Measurements from ENCODE around the gene UHRF2.
"Not testable (repeated sequence)": the region's sequence is repeated elsewhere in the genome, so short reads cannot be mapped to it uniquely, and the experiment has no call there.

Gene UHRF2

DNA sequence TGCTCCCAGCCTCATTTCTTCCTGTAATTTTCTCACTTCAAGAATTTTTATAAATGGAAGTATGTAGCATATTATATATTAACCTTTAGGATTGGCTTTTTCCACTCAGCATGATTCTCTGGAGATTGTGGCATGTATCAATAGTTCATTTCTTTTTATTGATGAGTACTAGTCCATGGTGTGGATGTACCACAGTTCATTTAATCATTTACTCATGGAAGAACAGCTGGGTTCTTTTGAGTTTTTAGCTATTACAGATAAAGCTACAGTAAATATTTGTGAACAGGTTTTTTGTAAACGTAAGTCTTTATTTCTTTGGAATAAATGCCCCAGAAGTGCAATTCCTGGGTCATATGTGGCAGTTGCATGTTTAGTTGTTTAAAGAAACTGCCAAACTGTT is 76.1 kb downstream of the UHRF2 start:
- no peak for DNase-seq

DNA sequence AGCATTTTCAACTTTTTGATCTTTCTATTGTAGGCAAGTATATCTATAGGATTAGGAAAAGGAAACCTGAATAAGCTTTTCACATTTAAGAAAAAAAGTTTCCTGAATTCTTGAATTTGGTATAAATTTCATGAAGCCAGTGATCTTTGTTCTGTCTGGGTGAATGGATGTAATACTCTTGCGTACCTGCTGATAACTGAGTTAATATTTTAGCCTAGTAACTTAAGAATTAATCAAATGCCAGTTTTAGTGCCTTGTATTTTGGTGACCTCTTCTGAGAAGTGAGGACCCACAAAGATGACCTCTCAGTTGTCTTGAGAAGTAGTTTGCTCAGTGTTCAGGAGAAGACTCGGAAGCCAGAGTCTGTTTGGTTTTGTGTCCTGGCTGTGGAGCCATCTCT is 77.9 kb downstream of the UHRF2 start:
- no peak for DNase-seq

DNA sequence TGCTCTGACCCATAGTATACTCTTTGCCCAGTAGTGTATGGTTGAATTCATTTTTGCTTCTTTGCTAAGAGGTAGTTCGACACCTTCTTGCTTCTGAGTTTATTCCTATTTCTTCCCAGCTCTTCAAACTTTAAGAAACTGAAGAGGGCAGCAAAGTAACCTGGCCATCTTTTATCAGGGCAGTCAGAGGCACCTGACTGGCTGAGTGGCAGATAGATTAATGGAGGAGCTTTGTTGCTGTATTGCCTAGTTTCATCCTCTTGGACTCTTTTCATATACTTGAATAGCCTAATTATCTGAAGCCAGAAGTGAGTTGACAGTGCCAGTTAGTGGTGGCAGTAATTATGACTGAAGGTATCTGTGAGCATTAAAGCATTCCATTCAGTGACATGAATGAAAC is 82.5 kb downstream of the UHRF2 start:
- no peak for DNase-seq

DNA sequence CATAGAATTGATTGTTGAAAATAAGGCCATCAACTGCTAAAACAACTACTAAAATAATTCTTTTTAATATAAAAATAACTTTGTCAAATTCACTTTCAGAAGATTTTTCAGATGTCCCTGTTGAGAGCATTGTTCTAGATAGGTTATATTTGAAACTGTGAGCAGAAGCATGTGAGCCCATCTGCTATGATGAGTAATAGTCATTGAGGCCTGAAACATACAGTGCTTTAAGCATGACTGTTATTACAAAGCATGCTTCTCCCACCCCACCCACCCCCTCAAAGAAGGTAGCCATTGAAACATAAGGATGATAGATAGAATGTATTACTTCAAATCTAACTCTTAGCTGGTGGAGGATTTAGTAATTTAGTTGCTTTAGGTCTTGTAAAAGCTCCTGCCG is 86.0 kb downstream of the UHRF2 start:
- no peak for DNase-seq

DNA sequence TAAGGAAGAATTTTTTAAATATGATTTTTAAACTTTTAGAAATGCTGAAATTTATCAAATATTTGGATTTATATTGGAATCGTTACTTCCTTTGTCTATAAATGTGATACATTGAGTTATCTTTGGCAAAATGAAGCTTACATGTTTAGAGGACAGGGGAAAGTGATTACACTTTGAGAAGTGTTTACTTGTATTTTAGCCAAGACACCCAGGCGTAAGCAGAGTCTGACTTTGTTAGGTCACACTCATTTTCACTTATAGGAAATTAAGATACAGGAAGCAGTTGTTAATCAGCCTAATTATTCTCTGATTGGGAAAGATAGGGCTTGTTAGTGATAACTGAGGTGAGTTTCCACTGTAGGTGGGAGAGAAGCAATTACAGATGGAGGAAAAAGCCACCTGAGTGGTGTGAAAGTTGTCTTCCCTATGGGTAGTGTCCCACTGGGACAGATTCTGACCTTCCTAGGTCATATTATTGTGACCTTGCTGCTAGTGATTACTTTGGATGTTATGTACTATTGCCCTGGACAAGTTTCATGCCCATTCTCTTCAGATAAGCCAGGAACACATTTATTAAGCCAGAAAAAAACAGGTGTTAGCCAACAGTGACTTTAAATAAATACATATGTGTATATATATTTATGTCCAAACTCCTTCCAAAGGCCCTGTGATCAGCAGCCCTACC is 88.7 kb downstream of the UHRF2 start:
- DNase-seq, result no peak

DNA sequence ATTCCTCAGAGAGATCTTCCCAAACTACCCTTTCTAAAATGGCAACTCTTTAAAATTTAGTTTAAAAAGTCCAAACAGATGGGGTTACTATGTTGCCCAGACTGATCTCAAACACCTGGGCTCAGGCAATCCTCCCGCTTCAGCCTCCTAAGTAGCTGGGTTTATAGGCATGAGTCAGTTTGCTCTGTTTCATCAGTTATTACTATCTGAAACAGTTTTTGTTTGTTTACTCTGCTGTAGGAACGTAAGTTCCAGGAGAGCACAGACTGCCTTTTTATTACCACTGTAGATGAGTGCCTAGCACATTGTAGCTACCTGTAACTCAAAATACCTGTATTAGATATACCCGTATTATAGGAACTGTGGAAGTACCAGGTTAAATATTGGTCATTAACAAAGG is 89.4 kb downstream of the UHRF2 start:
- DNase-seq, result no peak

DNA sequence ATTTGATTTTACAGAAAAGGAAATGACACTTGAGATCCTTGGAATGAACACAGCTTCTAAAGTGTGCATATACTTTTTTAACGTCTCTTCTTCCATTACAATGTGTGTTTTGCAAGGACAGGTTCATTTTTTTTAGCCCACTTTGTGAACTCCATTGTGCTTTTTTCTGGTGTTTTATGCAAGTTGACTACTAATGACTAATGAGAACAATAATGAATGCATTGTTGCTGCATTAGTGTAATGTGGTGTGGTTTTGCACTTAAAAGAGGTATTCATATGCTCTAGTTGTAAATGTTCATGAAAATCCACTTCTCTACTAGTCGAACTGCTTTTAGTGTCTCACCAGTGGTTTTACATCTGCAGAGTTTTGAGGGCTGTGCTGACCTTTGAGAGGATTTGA is 93.6 kb downstream of the UHRF2 start:
- DNase-seq, result no peak

DNA sequence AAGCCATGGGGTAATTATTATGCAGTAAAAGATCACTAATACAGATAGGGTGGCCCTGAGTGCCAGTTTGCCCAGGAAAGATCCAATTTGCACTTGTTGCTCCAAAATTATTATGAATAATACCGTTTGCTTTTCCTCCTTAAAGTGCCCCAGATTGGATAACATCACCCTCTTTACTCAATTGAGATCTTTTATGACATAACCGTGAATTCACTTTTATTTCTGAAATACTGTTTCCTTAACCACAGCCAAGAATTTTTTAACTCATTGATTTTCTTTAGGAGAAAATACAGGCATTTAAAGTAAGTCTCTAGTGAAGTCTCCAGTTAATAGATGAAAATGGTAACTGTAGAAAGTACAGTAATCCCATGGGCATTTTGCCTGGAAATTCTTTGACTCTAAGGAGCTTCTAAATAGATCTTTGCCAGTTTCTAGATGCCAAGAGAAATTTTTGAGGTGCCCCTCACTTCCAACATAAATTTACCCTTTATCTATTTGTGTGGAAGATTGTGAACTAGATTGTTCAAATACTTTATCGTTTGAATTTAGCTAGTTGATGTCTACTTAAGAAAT is 99.2 kb downstream of the UHRF2 start:
- DNase-seq, result no peak

DNA sequence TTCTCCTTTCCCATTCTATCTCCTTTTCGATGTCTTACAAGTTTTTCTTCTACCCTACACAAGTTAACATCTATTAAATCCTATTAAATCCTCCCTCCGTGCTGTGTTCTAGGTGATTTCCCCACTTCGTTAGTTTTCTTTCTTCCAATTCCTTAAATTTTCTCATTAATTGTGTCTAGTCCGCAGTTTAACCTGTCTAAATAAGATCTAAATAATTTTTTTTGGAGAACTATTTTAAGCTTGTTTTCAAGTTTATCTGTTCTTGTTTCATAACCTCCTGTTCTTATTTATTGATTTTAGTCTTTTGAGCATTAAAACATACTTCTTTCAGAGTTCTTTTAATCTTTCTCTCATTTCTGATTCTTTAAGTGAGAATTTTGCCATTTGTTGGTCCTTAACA is 109.3 kb downstream of the UHRF2 start:
- no peak for DNase-seq

DNA sequence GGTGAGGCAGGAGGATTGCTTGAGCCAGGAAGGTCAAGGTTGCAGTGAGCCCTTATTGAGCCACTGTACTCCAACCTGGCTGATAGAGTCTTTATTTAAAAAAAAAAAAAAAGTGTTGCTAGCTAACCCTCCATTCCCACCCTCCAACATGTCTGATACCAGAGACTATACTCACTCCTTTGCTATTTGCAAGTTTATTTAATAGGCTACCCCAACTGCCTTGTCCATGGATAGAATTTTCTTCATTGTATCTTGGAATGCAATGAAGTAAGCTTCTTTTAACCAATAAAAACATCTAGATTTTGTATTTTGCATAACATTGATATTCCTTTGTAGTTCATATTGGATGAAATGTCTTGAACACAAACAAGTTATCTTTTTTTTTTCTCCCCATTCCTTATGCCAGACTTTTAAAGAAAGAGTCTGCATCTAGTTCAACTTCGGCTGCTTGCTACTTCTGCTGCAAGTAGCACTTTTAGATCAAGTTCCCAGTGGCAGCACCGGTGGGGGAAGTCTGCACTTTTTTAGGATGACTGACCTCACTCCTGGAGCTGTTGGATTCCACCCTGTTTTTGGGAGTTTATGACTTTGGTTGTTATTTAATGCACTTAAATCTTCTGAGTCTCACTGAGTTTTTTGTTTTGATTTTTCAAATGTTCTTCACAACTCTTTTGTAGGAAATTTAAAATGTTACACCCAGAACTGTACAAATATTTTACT is 112.5 kb downstream of the UHRF2 start:
- DNase-seq, result no peak

DNA sequence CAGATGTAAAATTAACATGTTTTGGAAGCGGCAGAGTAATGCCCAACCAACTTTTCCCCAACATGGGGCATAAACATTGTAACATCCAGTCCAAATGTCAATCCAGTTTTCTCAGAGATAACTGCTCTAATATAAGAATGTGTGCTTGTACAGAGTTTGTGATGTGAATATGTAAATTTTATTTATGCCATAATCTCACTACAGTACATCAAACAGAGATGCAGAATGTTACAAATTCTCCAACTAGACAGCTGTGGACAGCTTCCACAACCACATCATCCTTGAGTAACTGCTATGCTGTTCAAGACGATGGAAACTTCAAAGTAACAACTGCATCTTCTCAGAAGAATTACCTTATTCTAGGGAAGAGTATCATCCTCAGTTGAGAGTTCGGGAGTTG is 122.6 kb downstream of the UHRF2 start:
- no peak for DNase-seq

DNA sequence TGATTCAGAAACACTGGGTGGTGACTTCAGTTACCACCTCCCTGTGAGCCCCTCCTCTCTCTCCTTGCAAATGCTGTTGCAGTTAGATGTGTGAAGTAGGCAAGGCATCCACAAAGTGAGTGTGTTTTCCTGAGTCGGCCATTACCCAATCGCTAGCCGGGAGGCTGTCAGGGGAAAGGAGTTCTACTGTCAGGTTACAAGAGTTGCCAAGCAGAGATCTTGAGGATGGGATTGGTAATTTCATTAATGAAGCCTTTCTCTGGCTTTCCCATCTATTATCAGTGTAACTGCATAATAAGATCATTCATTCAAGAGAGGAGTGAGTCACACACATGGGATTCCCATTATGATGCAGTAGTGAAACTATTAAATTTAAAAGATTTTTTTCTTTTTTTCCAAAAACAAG is 125.7 kb downstream of the UHRF2 start:
- DNase-seq, result no peak

DNA sequence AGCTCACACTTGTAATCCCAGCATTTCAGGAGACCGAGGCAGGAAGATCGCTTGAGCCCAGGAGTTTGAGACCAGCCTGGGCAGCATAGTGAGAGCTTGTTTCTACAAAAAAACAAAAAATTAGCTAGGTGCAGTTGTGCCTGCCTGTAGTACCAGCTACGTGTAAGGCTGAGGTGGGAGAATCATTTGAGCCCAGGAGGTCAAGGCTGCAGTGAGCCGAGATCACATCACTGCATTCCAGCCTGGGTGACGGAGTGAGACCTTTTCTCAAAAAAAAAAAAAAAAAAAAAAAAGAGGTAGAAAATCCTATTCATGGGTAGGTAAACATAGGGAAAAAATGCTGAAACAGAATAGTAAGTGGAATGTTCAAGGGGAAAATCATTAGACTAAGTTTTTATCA is 129.6 kb downstream of the UHRF2 start:
- DNase-seq, result not testable (repeated sequence)

DNA sequence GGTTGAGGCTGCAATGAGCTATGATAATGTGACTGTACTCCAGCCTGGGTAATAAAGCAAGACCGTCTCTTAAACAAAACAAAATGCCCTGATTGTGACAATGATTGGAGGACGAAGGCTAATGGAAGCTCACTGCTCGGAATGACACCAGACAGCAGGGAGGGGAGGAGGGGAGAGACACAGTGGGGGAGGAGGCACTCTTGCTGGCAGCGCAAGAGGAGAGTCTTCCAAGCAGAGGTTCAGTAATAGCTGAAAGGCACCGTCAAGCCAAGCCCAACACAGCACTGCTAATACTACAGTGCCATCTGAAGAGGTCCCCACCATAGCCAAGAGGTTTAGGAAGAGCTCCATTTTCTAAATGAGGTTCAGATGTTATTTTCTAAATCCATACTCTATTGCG is 130.2 kb downstream of the UHRF2 start:
- DNase-seq, result no peak

DNA sequence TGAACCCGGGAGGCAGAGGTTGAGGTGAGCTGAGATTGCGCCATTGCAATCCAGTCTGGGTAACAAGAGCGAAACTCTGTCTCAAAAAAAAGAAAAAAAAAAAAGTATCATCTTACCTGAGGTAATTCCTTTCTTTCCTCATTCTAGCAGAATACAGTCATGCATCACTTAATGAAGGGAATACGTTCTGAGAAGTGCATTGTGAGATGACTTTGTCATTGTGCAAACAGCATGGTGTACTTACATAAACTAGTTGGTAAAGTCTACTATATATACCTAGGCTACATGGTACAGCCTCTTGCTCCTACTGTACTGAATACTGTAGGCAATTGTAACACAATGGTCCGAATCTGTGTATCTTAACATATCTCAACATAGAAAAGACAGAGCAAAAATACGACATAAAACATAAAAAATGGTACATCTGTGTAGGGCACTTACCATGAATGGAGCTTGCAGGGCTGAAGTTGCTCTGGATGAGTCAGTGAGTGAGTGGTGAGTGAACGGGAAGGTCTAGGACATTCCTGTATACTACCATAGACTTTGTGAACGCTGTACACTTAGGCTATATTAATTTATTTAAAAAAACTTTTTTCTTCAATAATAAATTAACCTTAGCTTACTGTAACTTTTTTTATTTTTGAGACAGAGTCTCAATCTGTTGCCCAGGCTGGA is 132.2 kb downstream of the UHRF2 start:
- no peak for DNase-seq

DNA sequence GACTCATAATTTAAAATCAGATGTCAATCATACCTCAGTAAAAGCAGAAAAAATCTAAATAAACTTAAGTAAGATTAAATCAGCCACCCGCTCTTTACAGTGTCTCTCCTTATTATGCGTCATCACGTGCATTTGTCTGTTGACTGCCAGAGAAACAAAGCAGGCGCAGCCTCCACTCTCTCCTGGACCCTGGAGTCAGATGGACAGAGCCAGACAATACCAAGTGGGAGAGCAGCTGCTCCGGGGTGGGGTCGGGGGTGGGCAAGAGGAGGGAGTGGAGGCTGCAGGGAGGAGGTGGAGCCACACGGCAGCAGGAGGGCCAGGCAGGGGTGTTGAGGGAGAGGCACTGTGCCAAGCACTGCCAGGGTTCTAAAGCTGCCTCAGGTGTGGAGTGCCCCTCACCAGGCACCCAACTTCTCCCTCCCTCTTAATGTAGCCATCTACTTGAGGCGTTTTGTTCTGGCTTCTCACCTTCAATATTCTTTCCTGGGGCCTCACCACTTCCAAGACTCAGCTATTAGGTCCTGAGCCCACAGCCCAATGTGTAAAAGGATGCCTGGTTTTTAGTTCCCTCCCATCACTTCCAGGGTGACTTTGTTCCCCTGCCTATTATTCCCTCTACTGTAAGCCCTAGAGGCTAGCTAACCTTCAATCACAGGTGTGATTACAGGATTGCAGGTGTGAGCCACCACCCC is 136.3 kb downstream of the UHRF2 start:
- DNase-seq, result no peak

DNA sequence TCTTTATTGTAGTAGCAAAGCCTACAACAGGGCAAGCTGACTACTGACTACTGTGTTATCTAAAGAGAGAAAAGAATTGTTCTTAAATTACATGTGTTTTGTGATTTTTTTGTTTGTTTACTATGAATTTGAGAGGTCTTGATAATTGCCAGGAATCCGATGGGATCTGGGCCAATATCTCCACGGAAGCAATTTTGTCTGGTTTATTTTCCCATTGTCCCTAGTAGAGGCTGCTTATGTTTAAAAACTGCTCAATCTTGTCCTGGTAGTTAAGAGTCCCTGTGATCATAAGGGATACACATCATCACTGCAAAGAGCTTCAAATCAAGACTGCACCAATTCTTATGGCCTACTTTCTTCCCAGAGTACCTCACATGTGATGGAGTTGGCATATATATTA is 138.1 kb downstream of the UHRF2 start:
- DNase-seq, result peak; percentile 64

DNA sequence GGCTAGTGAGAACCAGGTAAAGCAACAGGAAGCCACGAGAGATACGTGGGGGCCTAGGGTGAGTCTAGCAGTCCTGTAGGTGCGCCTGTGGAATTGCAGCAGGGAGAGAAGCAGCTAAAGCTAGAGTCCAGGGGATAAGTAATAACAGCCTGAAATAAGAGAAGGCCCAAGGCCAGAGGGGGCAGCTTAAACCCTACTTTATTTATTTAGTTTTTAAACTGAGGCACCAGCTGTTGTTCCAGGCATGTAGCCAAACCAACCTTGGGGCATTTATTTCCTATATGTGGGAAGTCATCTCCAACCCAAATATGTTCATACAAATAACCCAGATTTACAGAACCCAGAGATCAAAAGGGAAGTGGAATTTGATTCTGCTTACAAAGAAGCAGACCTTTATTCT is 139.0 kb downstream of the UHRF2 start:
- peak; percentile 84 for DNase-seq

DNA sequence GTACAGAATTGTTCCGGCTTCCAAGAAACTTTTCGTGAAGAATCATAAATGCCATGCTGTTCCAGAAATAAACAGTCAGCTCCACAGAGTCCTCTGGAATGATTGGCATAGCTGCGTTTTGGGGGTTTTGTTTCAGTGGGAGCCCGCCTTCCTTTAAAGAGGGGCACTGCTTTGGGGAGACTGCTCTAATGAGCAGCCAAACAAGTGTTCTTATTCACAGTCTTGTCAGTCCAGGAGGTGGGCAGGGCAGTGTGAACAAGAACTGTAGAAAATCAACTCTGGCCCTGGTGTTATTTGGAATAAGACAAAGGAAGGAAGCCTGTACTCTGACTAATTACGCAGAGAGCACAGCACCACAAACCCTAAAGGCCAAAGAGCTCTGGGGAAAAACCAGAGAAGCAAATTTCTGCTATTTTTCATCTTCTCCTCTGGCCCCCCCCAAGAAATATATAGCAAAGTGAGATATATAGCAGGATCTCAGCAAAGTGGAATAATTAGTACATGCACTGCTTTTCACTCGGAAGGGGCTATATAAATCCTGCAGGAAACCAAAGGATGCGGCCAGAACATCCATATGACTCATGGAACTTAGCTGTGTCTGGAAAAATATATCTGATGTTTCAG is 139.6 kb downstream of the UHRF2 start:
- DNase-seq, result no peak

DNA sequence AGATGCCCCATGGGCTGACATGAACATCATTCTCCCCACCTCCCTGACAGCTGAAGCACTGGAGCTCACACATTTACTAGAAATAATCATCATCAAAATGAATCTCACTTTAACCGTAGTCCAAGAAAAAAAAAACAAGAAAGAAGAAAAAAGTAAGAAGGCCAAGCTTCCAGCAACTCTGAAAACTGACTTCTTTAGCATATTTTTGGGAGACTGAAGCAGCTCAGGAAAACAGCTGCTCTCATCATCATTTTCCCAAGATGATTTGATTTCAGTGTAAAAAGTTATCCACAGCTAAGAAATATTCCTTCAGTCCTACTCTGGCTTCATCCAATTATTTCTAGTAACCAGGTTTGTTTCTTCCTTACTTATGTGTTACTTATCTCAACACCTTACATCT is 140.9 kb downstream of the UHRF2 start:
- DNase-seq, result no peak

Measured in NCI-H2081 treated with DMSO at 0.1 percent for 48 hours (cell line).